Measurements from ENCODE around the gene SREK1. TPM values are rescaled to one million over a fixed set of nuclear protein-coding genes. Genes with fewer than 3 reads are reported as not detected.

The SREK1 gene
- total and polyA plus RNA-seq, 4 donors: 71.3 to 139 (median 105) TPM

DNA sequence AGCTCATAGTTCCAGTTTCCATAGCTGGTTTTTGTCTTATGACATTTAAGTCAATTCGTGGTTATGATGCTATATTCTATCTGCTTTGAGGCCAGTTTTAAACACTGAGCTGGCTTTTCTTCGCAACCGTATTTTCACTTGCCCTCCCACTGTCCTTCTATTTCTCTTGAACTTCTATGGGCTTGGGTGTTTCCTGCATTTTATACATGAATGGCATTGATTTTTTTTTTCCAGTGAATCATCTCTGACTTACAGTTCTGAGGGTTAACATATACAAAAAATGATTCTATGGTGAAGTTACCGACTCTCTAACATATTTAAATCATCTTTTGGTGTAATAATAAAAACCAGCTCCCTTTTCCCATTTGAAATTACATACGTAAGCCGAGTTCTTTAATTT lies 88.2 kb downstream of the SREK1 start:
- no peak overlapping the region for H3K27ac ChIP-seq (ENCODE audit: low read depth, low read length)
- no peaks in the 10 kb centered on the region for H3K27me3 ChIP-seq (ENCODE audit: control insufficient read depth, insufficient read depth, low read length)
- H3K4me3 ChIP-seq (ENCODE audit: low read depth, low read length): no peak overlapping the region
- no CpG with 5 or more reads among the region's 6 CpGs for WGBS (ENCODE audit: insufficient coverage)
- no peaks in the 10 kb centered on the region for H3K36me3 ChIP-seq (ENCODE audit: control insufficient read depth, insufficient read depth, low read length)
- no peaks in the 10 kb centered on the region for H3K4me1 ChIP-seq (ENCODE audit: control insufficient read depth, insufficient read depth, low read length)
- no peak for DNase-seq (ENCODE audit: low read depth in 4 of 6, low spot score in 6 of 6)
- no peaks in the 10 kb centered on the region for H3K9me3 ChIP-seq (ENCODE audit: control insufficient read depth, insufficient read depth, low read length)

DNA sequence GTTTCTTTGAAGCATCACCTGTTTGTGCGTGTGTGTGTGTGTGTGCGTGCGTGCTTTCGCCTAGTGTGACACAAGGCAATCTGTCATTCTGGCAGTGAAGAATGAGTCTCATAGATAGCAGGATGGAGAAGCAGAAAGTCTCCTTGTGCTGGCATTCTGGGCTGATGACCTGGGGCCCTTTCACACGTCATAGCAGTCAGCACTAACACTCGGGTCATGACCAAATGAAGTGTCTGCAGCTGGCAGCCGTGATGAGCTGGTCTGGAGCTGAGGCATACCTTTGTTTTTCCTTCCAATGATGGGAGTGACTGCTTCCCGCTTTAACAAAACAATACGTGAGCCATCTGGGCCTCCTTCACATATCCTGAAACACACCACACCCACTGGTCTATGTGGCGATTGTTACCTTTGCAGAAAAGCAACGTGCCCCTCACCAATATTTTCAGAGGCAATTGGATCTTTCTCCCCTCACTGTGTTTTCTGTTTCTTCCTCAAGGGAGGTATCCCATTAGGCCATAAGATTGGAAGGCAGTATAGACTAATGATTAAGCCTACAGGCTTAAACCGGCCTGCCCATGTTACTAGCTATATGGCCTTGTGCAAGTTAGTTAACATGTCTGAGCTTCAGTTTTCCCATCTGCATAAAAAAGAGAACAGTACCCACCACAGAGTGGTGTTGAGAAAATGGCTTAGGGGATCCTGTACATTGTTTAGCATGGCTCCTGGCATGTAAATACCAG lies 88.8 kb downstream of the SREK1 start:
- Histone ChIP-seq H3K36me3 (ENCODE audit: control insufficient read depth, insufficient read depth, low read length) (no peaks in the 10 kb centered on the region), H3K9me3 (ENCODE audit: control insufficient read depth, insufficient read depth, low read length) (no peaks in the 10 kb centered on the region), H3K27ac (ENCODE audit: low read depth, low read length) (no peak overlapping the region), H3K4me3 (ENCODE audit: low read depth, low read length) (no peak overlapping the region), H3K4me1 (ENCODE audit: control insufficient read depth, insufficient read depth, low read length) (no peaks in the 10 kb centered on the region), H3K27me3 (ENCODE audit: control insufficient read depth, insufficient read depth, low read length) (no peaks in the 10 kb centered on the region)
- peak in 2 of 6 donors; percentile 20 to 29 for DNase-seq (ENCODE audit: low read depth in 4 of 6, low spot score in 6 of 6)
- 58% methylated on average over 11 of the region's 12 CpGs for WGBS (ENCODE audit: insufficient coverage)

Other genes with a start within 250 kb of the SREK1 start
- gene ERBIN, start 217.7 kb upstream of the SREK1 start, total RNA-seq: 100 to 1,000 TPM in 1 of 2 donors, 10 to 100 TPM in 1; 74.0 to 137 TPM
- 10 to 100 TPM; 47.2 to 58.0 TPM for gene ERBIN, start 217.7 kb upstream of the SREK1 start, polyA plus RNA-seq (ENCODE audit: insufficient read length in 2 of 2)

Measured in spinal cord (tissue), 10 donors.